H9 (cell line): ENCODE data around the gene ZNF26. TPM values are rescaled to one million over a fixed set of nuclear protein-coding genes. Genes with fewer than 3 reads are reported as not detected.

Experiments
- DNase-seq: peaks from one replicate; pipeline ENCODE4 v3.0.0-alpha.2; 2017
- H2AFZ ChIP-seq: one replicate; pipeline ENCODE4 v1.6.1; 2013; ENCODE audit warnings: mild to moderate bottlenecking, low read length, control low read depth, moderate library complexity
- H2AK5ac ChIP-seq: 2 replicates; pipeline ENCODE4 v1.6.1; 2013; ENCODE audit warnings: low read length, control low read depth, mixed read lengths; ENCODE audit not compliant: insufficient read length
- H2BK120ac ChIP-seq: one replicate; pipeline ENCODE4 v1.6.1; 2013; ENCODE audit warnings: low read depth, mild to moderate bottlenecking, low read length, control low read depth, inconsistent platforms; ENCODE audit not compliant: poor library complexity, severe bottlenecking
- H2BK12ac ChIP-seq: 2 replicates; pipeline ENCODE4 v1.6.1; 2013; ENCODE audit warnings: low read length, control low read depth, mixed read lengths, low read depth; ENCODE audit not compliant: insufficient read length
- H2BK15ac ChIP-seq: 2 replicates; pipeline ENCODE4 v1.6.1; 2013; ENCODE audit warnings: low read depth, low read length, control low read depth
- H2BK20ac ChIP-seq: one replicate; pipeline ENCODE4 v1.6.1; 2013; ENCODE audit warnings: low read depth, mild to moderate bottlenecking, low read length, control low read depth, inconsistent platforms; ENCODE audit not compliant: poor library complexity, severe bottlenecking
- H2BK5ac ChIP-seq: 2 replicates; pipeline ENCODE4 v1.6.1; 2013; ENCODE audit warnings: low read length, control low read depth, mixed read lengths; ENCODE audit not compliant: insufficient read length
- H3K14ac ChIP-seq: 2 replicates; pipeline ENCODE4 v1.6.1; 2013; ENCODE audit warnings: low read length, control low read depth; ENCODE audit not compliant: insufficient read depth
- H3K18ac ChIP-seq: 2 replicates; pipeline ENCODE4 v1.6.1; 2013; ENCODE audit warnings: low read depth, mild to moderate bottlenecking, mixed read lengths, low read length, control low read depth; ENCODE audit not compliant: insufficient read length
- H3K23ac ChIP-seq: 2 replicates; pipeline ENCODE4 v1.6.1; 2013; ENCODE audit warnings: low read length, control low read depth, mixed read lengths, low read depth; ENCODE audit not compliant: insufficient read length
- H3K23me2 ChIP-seq: 2 replicates; pipeline ENCODE4 v1.6.1; 2013; ENCODE audit warnings: low read depth, mild to moderate bottlenecking, mixed read lengths, low read length, control low read depth; ENCODE audit not compliant: insufficient read length, poor library complexity, severe bottlenecking
- H3K27ac ChIP-seq: 2 replicates; pipeline ENCODE4 v1.5.1; 2013; ENCODE audit warnings: low read length, control low read depth, mixed read lengths, low read depth; ENCODE audit not compliant: insufficient read length
- H3K27me3 ChIP-seq: 2 replicates; pipeline ENCODE4 v1.6.1; 2013; ENCODE audit warnings: low read length, control low read depth, inconsistent platforms; ENCODE audit not compliant: insufficient read depth
- H3K4ac ChIP-seq: 2 replicates; pipeline ENCODE4 v1.6.1; 2013; ENCODE audit warnings: low read depth, mild to moderate bottlenecking, control low read depth, inconsistent platforms, low read length, moderate library complexity
- H3K4me1 ChIP-seq: 2 replicates; pipeline ENCODE4 v1.6.1; 2013; ENCODE audit warnings: low read length, control low read depth, inconsistent platforms; ENCODE audit not compliant: insufficient read depth
- H3K4me2 ChIP-seq: 2 replicates; pipeline ENCODE4 v1.6.1; 2013; ENCODE audit warnings: low read length, control low read depth, mixed read lengths; ENCODE audit not compliant: insufficient read length, insufficient read depth
- H3K56ac ChIP-seq: 2 replicates; pipeline ENCODE4 v1.6.1; 2013; ENCODE audit warnings: low read depth, mild to moderate bottlenecking, mixed read lengths, low read length, control low read depth; ENCODE audit not compliant: insufficient read length
- H3K79me1 ChIP-seq: 2 replicates; pipeline ENCODE4 v1.6.1; 2013; ENCODE audit warnings: low read depth, mild to moderate bottlenecking, moderate library complexity, low read length, control low read depth, inconsistent platforms; ENCODE audit not compliant: insufficient read depth, poor library complexity, severe bottlenecking
- H3K79me2 ChIP-seq: 2 replicates; pipeline ENCODE4 v1.6.1; 2013; ENCODE audit warnings: low read length, control low read depth, inconsistent platforms; ENCODE audit not compliant: insufficient read depth
- H3K9ac ChIP-seq: 2 replicates; pipeline ENCODE4 v1.6.1; 2013; ENCODE audit warnings: low read length, control low read depth, mixed read lengths; ENCODE audit not compliant: insufficient read length; ENCODE audit errors: extremely low read depth
- H3K9me3 ChIP-seq: one replicate; pipeline ENCODE4 v1.6.1; 2013; ENCODE audit warnings: low read depth, low read length, inconsistent platforms; ENCODE audit not compliant: control insufficient read depth
- H3T11ph ChIP-seq: one replicate; pipeline ENCODE4 v1.6.1; 2013; ENCODE audit warnings: mild to moderate bottlenecking, low read length, control low read depth, inconsistent platforms
- H4K20me1 ChIP-seq: one replicate; pipeline ENCODE4 v1.6.1; 2013; ENCODE audit not compliant: control insufficient read depth, insufficient read length, insufficient read depth
- H4K5ac ChIP-seq: 2 replicates; pipeline ENCODE4 v1.6.1; 2013; ENCODE audit warnings: low read depth, mild to moderate bottlenecking, mixed read lengths, low read length, control low read depth; ENCODE audit not compliant: insufficient read length
- H4K8ac ChIP-seq: replicated peaks from 2 replicates; pipeline ENCODE4 v1.6.1; 2013; ENCODE audit warnings: low read length, control low read depth, mixed read lengths, low read depth; ENCODE audit not compliant: insufficient read length
- H4K91ac ChIP-seq: 2 replicates; pipeline ENCODE4 v1.6.1; 2013; ENCODE audit warnings: low read depth, mild to moderate bottlenecking, moderate library complexity, mixed read lengths, low read length, control low read depth; ENCODE audit not compliant: insufficient read length
- H3K27ac Mint-ChIP-seq, 3 experiments: 2 replicates in 2 of 3; 3 replicates in 1 of 3; pipeline ENCODE4 v1.8.0; 2020 to 2021; ENCODE audit warnings: mixed read lengths in 3 of 3, mild to moderate bottlenecking in 1 of 3, moderate library complexity in 1 of 3
- H3K27me3 Mint-ChIP-seq: 2 replicates; pipeline ENCODE4 v1.8.0; 2021; ENCODE audit warnings: low read depth, mild to moderate bottlenecking, moderate library complexity, mixed read lengths
- H3K36me3 Mint-ChIP-seq, 3 experiments: 2 replicates in 2 of 3; 3 replicates in 1 of 3; pipeline ENCODE4 v1.8.0; 2020 to 2021; ENCODE audit warnings: low read depth in 3 of 3, mixed read lengths in 3 of 3; ENCODE audit not compliant: insufficient read depth in 1 of 3
- H3K4me1 Mint-ChIP-seq, 2 experiments: 2 replicates each; pipeline ENCODE4 v1.8.0; 2020; ENCODE audit warnings: mixed read lengths in 2 of 2
- H3K4me3 Mint-ChIP-seq, 2 experiments: 2 replicates in 1 of 2; 3 replicates in 1 of 2; pipeline ENCODE4 v1.8.0; 2020 to 2021; ENCODE audit warnings: mild to moderate bottlenecking in 2 of 2, mixed read lengths in 2 of 2, moderate library complexity in 1 of 2
- H3K9me3 Mint-ChIP-seq, 2 experiments: 2 replicates in 1 of 2; 3 replicates in 1 of 2; pipeline ENCODE4 v1.8.0; 2020; ENCODE audit warnings: mild to moderate bottlenecking in 2 of 2, mixed read lengths in 2 of 2, moderate library complexity in 1 of 2
- CTCF ChIP-seq: fragments of 200-600 bp; sonication (generic); conservative IDR thresholded peaks from 3 replicates; pipeline ENCODE4 v1.8.0; 2021; ENCODE audit warnings: antibody characterized with exemption, mild to moderate bottlenecking
- WGBS: extraction: QIAGEN DNeasy Blood & Tissue Kit; methylation state at CpG from one replicate; pipeline ENCODE4 v1.1.7; 2013; ENCODE audit warnings: missing lambda C conversion rate, low lambda C conversion rate, mixed read lengths; ENCODE audit not compliant: insufficient read length; ENCODE audit errors: extremely low coverage; 5-methylcytosine and 5-hydroxymethylcytosine counted together
- total RNA-seq: library from RNA; stranded (reverse); gene quantifications from 2 replicates; pipeline ENCODE4 v1.2.1, GENCODE V29; 2021

ZNF26 gene
- total RNA-seq, 1 experiment from 2014 or later = 13.2 TPM

GRCh38 chr12:132949936-132950837 is 36.0 kb upstream of the ZNF26 start:
- no peak overlapping the region for H2BK5ac ChIP-seq
- peaks cover 2% of the 10 kb centered on the region for H3K27me3 Mint-ChIP-seq
- no peak overlapping the region for H3K27ac Mint-ChIP-seq
- no peak for TF ChIP-seq CTCF
- no peak overlapping the region for H4K91ac ChIP-seq
- no peak overlapping the region for H3T11ph ChIP-seq
- no peaks in the 10 kb centered on the region for H3K4me1 ChIP-seq
- H4K5ac ChIP-seq = no peak overlapping the region
- DNase-seq = no peak
- no peak overlapping the region for H3K4ac ChIP-seq
- no peak overlapping the region for H2BK20ac ChIP-seq
- no peak overlapping the region for H2BK12ac ChIP-seq
- H3K27me3 ChIP-seq = no peaks in the 10 kb centered on the region
- H4K20me1 ChIP-seq = no peaks in the 10 kb centered on the region
- H3K36me3 Mint-ChIP-seq = peaks cover 53 to 61% (median 58%) of the 10 kb centered on the region in 3 experiments
- peaks cover 42% of the 10 kb centered on the region for H3K9me3 ChIP-seq
- H2BK120ac ChIP-seq = no peak overlapping the region
- H3K23me2 ChIP-seq = no peaks in the 10 kb centered on the region
- no peak overlapping the region for H3K9ac ChIP-seq
- peaks cover 7% of the 10 kb centered on the region in 2 experiments for H3K4me1 Mint-ChIP-seq
- peaks cover 5% of the 10 kb centered on the region; the same call in 1 of the 2 replicates for H3K79me2 ChIP-seq
- no peak overlapping the region for H2BK15ac ChIP-seq
- no peaks in the 10 kb centered on the region for H3K79me1 ChIP-seq
- peaks cover 57 to 70% of the 10 kb centered on the region in 2 experiments for H3K9me3 Mint-ChIP-seq
- H4K8ac ChIP-seq = no peak overlapping the region
- H3K18ac ChIP-seq = no peak overlapping the region
- no peak overlapping the region for H3K56ac ChIP-seq
- H2AFZ ChIP-seq = no peak overlapping the region
- no peak overlapping the region for H2AK5ac ChIP-seq
- H3K23ac ChIP-seq = no peak overlapping the region
- H3K27ac ChIP-seq = no peak overlapping the region
- no peak overlapping the region for H3K14ac ChIP-seq
- no peak overlapping the region for H3K4me3 Mint-ChIP-seq
- no peak overlapping the region for H3K4me2 ChIP-seq
- WGBS = no CpG with 5 or more reads among the region's 30 CpGs
